ENCODE data around the gene GPHN.
"Not testable (repeated sequence)": the region's sequence is repeated elsewhere in the genome, so short reads cannot be mapped to it uniquely, and the experiment has no call there.

The GPHN gene

GRCh38 chr14:66485910-66486421 is 22.0 kb upstream of the GPHN start, which contains the start of gene CCDC196:
Gene CCDC196, plus strand, starts transcription at chr14:66486371. Its CDS starts 132 bp downstream, at chr14:66486503.
- H3K4me3 ChIP-seq (ENCODE audit: low read length), result no peak within 1 kb of the TSS
- H3K27me3 ChIP-seq (ENCODE audit: insufficient read depth, low read length), result no peaks in the 10 kb centered on the region
- no peak within 1 kb of the TSS for H3K27ac ChIP-seq (ENCODE audit: low read length)
- H3K4me1 ChIP-seq (ENCODE audit: insufficient read depth, low read length), result no peaks in the 10 kb centered on the region
- no peaks in the 10 kb centered on the region for H3K36me3 ChIP-seq (ENCODE audit: insufficient read depth, low read depth, low read length)
- H3K9me3 ChIP-seq (ENCODE audit: insufficient read depth, low read depth, low read length), result no peaks in the 10 kb centered on the region
- no peak within 1 kb of the TSS for H3K9ac ChIP-seq (ENCODE audit: low read depth, low read length)

GRCh38 chr14:66487164-66487563 is 20.8 kb upstream of the GPHN start:
- Histone ChIP-seq H3K27ac (ENCODE audit: low read length) (no peak overlapping the region), H3K27me3 (ENCODE audit: insufficient read depth, low read length) (no peaks in the 10 kb centered on the region), H3K36me3 (ENCODE audit: insufficient read depth, low read depth, low read length) (no peaks in the 10 kb centered on the region), H3K9ac (ENCODE audit: low read depth, low read length) (no peak overlapping the region), H3K9me3 (ENCODE audit: insufficient read depth, low read depth, low read length) (no peaks in the 10 kb centered on the region), H3K4me3 (ENCODE audit: low read length) (no peak overlapping the region), H3K4me1 (ENCODE audit: insufficient read depth, low read length) (no peaks in the 10 kb centered on the region)

- Histone ChIP-seq H3K4me1 (ENCODE audit: insufficient read depth, low read length) (no peaks in the 10 kb centered on the region), H3K4me3 (ENCODE audit: low read length) (no peak overlapping the region), H3K27ac (ENCODE audit: low read length) (no peak overlapping the region), H3K27me3 (ENCODE audit: insufficient read depth, low read length) (no peaks in the 10 kb centered on the region), H3K9ac (ENCODE audit: low read depth, low read length) (no peak overlapping the region), H3K36me3 (ENCODE audit: insufficient read depth, low read depth, low read length) (no peaks in the 10 kb centered on the region), H3K9me3 (ENCODE audit: insufficient read depth, low read depth, low read length) (no peaks in the 10 kb centered on the region)
Observed at GRCh38 chr14:66490143-66491111, 17.5 kb upstream of the GPHN start.

GRCh38 chr14:66493750-66494149 is 14.2 kb upstream of the GPHN start:
- Histone ChIP-seq H3K9me3 (ENCODE audit: insufficient read depth, low read depth, low read length) (no peaks in the 10 kb centered on the region), H3K9ac (ENCODE audit: low read depth, low read length) (no peak overlapping the region), H3K27ac (ENCODE audit: low read length) (no peak overlapping the region), H3K4me1 (ENCODE audit: insufficient read depth, low read length) (no peaks in the 10 kb centered on the region), H3K36me3 (ENCODE audit: insufficient read depth, low read depth, low read length) (no peaks in the 10 kb centered on the region), H3K27me3 (ENCODE audit: insufficient read depth, low read length) (no peaks in the 10 kb centered on the region), H3K4me3 (ENCODE audit: low read length) (no peak overlapping the region)

DNA sequence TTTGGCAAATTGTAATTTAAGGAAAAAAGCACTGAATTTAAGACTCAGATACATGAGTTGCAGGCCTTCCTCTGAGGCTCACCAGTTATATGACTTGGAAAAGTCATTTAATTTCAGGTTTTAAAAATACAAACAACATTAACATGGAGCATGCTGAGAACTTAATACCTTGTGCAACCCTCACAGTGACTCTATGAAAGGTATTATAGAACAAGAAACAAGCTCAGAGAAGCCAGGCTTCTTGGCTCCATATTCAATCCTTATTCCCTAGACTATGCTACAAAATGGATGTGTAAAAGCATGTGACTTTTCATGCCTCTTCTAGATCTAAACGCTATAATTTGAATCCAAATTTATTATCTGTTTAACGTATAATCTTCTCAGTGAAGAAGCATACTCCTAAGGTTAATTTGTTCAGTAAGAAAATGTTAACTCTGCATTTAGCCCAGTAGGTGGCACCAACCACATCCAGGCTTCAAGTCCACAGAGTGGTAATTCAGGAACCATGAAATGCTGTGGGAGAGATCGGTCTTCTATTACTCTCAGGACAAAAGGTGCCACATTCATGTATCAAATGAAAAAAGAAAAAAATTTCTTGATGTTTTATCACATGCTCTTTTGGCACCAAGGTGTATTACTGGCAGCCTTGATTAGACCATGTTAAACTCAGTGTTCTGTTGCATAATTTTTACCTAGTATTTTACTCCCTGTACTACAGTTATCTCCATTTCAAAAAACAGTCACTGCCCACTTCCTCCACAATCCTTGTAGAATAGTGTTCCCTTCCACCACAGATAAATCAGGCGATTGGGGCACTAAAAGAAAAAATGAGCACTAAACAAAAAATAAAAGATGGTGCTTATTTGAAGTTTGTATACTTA is 12.5 kb upstream of the GPHN start:
- H3K9ac ChIP-seq (ENCODE audit: low read depth, low read length), result no peak overlapping the region
- H3K9me3 ChIP-seq (ENCODE audit: insufficient read depth, low read depth, low read length), result no peaks in the 10 kb centered on the region
- H3K27ac ChIP-seq (ENCODE audit: low read length), result no peak overlapping the region
- no peaks in the 10 kb centered on the region for H3K27me3 ChIP-seq (ENCODE audit: insufficient read depth, low read length)
- H3K36me3 ChIP-seq (ENCODE audit: insufficient read depth, low read depth, low read length), result no peaks in the 10 kb centered on the region
- H3K4me1 ChIP-seq (ENCODE audit: insufficient read depth, low read length), result no peaks in the 10 kb centered on the region
- H3K4me3 ChIP-seq (ENCODE audit: low read length), result no peak overlapping the region

DNA sequence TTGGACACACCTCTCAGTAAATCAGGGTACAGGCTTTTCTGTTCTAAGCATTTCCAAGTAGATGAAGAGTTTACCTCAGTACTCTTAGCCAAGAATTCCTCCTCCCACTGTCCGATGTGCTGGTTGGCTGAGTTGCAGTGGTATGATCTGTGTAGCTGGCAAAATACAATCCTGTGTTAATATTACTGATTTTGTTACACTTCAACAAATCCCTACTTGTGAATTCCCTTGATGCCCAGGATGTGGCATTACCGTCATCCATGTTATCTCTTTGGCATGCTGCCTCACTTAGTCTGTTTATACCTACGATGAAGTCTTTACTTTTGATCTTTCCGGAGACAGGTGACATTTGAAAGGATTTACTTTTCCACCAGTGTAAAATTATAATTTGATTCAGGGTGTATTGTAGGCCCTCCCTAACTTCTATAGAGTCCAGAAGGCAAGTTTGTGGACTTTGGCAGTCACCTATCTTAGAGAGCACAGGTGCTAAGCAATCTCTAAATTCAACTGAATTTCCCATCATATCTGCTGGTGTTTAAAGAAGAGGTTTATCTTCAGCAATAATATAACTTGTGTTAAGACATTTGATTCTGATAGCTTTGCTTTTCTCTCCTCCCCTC is 11.6 kb upstream of the GPHN start:
- H3K27ac ChIP-seq (ENCODE audit: low read length), result no peak overlapping the region
- no peak overlapping the region for H3K9ac ChIP-seq (ENCODE audit: low read depth, low read length)
- no peaks in the 10 kb centered on the region for H3K9me3 ChIP-seq (ENCODE audit: insufficient read depth, low read depth, low read length)
- H3K4me1 ChIP-seq (ENCODE audit: insufficient read depth, low read length), result no peaks in the 10 kb centered on the region
- no peaks in the 10 kb centered on the region for H3K36me3 ChIP-seq (ENCODE audit: insufficient read depth, low read depth, low read length)
- no peaks in the 10 kb centered on the region for H3K27me3 ChIP-seq (ENCODE audit: insufficient read depth, low read length)
- H3K4me3 ChIP-seq (ENCODE audit: low read length), result no peak overlapping the region

DNA sequence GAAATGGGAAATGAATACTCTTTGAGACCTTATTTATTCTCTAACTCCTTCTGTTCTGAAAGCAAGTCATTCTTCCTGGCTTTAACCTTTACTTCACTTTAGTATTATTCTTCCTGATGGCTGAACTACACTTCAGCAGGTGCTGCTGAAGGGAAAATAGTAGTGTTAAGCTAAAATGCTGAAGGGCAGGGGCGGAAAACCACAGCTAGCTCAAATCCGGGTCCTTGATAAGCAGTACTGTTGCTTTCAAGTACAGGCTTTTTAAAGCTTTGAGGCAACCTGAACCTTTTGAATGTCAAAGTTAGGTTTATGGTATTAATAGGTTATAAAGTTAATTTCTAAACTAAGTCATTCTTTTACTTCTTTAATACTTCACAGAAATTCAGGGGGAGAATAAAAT is 11.0 kb upstream of the GPHN start:
- no peak overlapping the region for H3K9ac ChIP-seq (ENCODE audit: low read depth, low read length)
- no peaks in the 10 kb centered on the region for H3K27me3 ChIP-seq (ENCODE audit: insufficient read depth, low read length)
- H3K4me1 ChIP-seq (ENCODE audit: insufficient read depth, low read length), result no peaks in the 10 kb centered on the region

GRCh38 chr14:66498311-66498710 is 9.6 kb upstream of the GPHN start:
- Histone ChIP-seq H3K9ac (ENCODE audit: low read depth, low read length) (no peak overlapping the region), H3K27me3 (ENCODE audit: insufficient read depth, low read length) (no peaks in the 10 kb centered on the region), H3K4me1 (ENCODE audit: insufficient read depth, low read length) (no peaks in the 10 kb centered on the region), H3K9me3 (ENCODE audit: insufficient read depth, low read depth, low read length) (no peaks in the 10 kb centered on the region), H3K4me3 (ENCODE audit: low read length) (no peak overlapping the region), H3K36me3 (ENCODE audit: insufficient read depth, low read depth, low read length) (no peaks in the 10 kb centered on the region), H3K27ac (ENCODE audit: low read length) (no peak overlapping the region)

More for the DNA sequence above, 11.0 kb upstream of the GPHN start:
- Histone ChIP-seq H3K4me3 (ENCODE audit: low read length) (no peak overlapping the region), H3K27ac (ENCODE audit: low read length) (no peak overlapping the region), H3K36me3 (ENCODE audit: insufficient read depth, low read depth, low read length) (no peaks in the 10 kb centered on the region), H3K9me3 (ENCODE audit: insufficient read depth, low read depth, low read length) (no peaks in the 10 kb centered on the region)

DNA sequence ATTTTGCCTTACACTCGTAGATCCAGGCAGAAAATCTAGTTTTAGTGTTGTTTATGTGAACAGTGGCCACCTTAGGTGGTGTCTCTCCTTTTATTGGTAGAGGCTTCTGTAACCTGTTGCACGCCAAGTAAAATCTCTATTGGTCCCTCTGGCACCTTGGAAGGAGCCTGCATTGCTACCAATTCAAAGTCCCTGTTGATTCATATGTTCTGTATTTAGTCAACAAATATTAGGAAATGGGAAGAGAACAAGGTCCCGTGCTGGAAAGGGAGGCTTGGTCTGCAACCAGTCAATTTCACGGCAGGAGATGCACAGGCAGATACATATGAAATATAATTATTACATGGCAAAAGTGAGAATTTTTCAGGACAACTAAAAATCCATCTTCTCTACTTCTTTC is 6.4 kb upstream of the GPHN start:
- no peaks in the 10 kb centered on the region for H3K27me3 ChIP-seq (ENCODE audit: insufficient read depth, low read length)
- H3K9ac ChIP-seq (ENCODE audit: low read depth, low read length), result no peak overlapping the region
- H3K4me3 ChIP-seq (ENCODE audit: low read length), result no peak overlapping the region
- no peaks in the 10 kb centered on the region for H3K4me1 ChIP-seq (ENCODE audit: insufficient read depth, low read length)
- no peaks in the 10 kb centered on the region for H3K9me3 ChIP-seq (ENCODE audit: insufficient read depth, low read depth, low read length)
- H3K27ac ChIP-seq (ENCODE audit: low read length), result no peak overlapping the region
- no peaks in the 10 kb centered on the region for H3K36me3 ChIP-seq (ENCODE audit: insufficient read depth, low read depth, low read length)

GRCh38 chr14:66502836-66503235 is 5.1 kb upstream of the GPHN start:
- H3K27me3 ChIP-seq (ENCODE audit: insufficient read depth, low read length); H3K4me3 ChIP-seq (ENCODE audit: low read length); H3K36me3 ChIP-seq (ENCODE audit: insufficient read depth, low read depth, low read length); H3K4me1 ChIP-seq (ENCODE audit: insufficient read depth, low read length); H3K27ac ChIP-seq (ENCODE audit: low read length); H3K9me3 ChIP-seq (ENCODE audit: insufficient read depth, low read depth, low read length); H3K9ac ChIP-seq (ENCODE audit: low read depth, low read length): not testable (repeated sequence)

GRCh38 chr14:66503532-66503931 is 4.4 kb upstream of the GPHN start:
- H3K36me3 ChIP-seq (ENCODE audit: insufficient read depth, low read depth, low read length), result no peaks in the 10 kb centered on the region
- no peak overlapping the region for H3K27ac ChIP-seq (ENCODE audit: low read length)
- no peaks in the 10 kb centered on the region for H3K4me1 ChIP-seq (ENCODE audit: insufficient read depth, low read length)
- H3K9ac ChIP-seq (ENCODE audit: low read depth, low read length), result no peak overlapping the region
- H3K27me3 ChIP-seq (ENCODE audit: insufficient read depth, low read length), result no peaks in the 10 kb centered on the region
- H3K4me3 ChIP-seq (ENCODE audit: low read length), result no peak overlapping the region
- H3K9me3 ChIP-seq (ENCODE audit: insufficient read depth, low read depth, low read length), result no peaks in the 10 kb centered on the region
